Measurements from ENCODE around the gene GJA3.

GJA3 gene

DNA sequence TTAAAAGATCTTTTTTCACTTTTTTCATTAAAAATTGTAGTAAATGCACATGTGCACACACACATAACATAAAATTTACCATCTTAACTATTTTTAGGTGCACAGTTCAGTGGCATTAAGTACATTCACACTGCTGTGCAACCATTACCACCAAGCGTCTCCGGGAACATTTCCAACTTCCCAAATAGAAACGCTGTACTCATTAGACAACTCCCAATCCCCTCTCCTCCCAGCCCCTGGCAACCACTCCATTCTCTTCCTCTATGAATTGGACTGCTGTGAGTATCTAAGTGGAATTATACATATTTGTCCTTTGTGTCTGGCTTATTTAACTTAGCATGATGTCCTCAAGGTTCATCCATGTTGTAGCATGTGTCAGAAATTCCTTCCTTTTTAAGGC, 20.3 kb upstream of the GJA3 start:
- TF ChIP-seq, protein P1, sequence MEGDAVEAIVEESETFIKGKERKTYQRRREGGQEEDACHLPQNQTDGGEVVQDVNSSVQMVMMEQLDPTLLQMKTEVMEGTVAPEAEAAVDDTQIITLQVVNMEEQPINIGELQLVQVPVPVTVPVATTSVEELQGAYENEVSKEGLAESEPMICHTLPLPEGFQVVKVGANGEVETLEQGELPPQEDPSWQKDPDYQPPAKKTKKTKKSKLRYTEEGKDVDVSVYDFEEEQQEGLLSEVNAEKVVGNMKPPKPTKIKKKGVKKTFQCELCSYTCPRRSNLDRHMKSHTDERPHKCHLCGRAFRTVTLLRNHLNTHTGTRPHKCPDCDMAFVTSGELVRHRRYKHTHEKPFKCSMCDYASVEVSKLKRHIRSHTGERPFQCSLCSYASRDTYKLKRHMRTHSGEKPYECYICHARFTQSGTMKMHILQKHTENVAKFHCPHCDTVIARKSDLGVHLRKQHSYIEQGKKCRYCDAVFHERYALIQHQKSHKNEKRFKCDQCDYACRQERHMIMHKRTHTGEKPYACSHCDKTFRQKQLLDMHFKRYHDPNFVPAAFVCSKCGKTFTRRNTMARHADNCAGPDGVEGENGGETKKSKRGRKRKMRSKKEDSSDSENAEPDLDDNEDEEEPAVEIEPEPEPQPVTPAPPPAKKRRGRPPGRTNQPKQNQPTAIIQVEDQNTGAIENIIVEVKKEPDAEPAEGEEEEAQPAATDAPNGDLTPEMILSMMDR (IDR thresholded peaks at IDR 0.05; ENCODE audit: insufficient read depth, missing control alignments): no peak
- DNase-seq (ENCODE audit: insufficient read length, low spot score) (no peak), FAIRE-seq (no peak)

DNA sequence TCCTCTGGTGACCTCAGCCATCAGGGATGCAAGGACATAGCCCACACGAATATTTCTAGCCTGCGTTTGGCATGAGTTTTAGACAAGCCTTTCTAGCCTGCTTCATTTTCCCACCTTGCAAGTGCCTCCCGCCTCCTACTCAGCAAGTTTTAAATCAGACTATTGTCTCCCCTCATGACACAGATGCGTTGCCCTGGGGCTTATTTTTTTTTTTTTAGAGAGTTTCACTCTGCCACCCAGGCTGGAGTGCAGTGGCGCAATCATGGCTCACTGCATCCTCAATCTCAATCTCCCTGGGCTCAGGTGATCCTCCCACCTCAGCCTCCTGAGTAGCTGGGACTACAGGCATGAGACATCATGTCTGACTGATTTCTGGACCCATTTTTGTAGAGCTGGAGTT, 17.3 kb upstream of the GJA3 start:
- TF ChIP-seq, protein P1 (IDR thresholded peaks at IDR 0.05; ENCODE audit: insufficient read depth, missing control alignments): no peak
- DNase-seq (ENCODE audit: insufficient read length, low spot score) (no peak), FAIRE-seq (no peak)

DNA sequence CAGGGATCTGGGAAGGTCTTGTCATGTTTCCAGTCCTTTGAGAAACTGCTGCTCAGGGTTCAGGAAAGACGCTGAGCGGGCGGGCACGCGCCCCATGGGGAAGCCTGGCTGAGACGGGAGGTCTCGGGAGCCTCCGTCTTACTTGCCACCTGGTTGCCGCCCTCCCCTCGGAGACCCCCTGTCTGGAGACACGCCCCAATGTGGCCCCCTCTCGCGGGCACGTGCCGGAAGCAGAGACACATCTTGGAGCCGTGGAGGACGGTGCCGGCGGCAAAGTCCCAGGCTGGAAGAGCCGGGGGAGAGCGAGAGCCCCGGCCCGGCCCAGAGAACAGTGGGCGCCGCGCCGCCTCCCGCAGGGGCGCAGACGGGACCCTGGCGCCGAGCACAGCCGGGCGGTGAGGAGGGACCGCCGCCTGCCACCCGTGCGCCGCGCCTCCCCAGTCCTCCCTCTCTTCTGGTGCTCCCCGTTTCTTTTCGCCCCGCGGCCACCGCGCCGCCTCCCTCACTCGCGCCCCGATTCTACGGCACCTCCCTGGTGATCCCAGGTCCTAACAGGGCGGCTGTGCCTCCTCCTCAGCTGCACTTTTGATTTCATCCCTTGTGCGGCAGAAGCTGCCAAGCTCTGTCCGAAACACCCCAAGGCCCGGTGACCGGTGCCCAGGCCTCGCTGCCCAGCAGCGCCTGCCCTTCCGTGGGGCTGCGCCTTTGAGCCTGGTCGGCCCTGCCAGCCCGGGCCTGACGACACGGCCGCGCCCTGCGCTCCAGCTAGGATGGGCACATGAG, 16.4 kb upstream of the GJA3 start:
- FAIRE-seq: no peak
- DNase-seq (ENCODE audit: insufficient read length, low spot score): no peak
- TF ChIP-seq, protein P1 (IDR thresholded peaks at IDR 0.05; ENCODE audit: insufficient read depth, missing control alignments): no peak

DNA sequence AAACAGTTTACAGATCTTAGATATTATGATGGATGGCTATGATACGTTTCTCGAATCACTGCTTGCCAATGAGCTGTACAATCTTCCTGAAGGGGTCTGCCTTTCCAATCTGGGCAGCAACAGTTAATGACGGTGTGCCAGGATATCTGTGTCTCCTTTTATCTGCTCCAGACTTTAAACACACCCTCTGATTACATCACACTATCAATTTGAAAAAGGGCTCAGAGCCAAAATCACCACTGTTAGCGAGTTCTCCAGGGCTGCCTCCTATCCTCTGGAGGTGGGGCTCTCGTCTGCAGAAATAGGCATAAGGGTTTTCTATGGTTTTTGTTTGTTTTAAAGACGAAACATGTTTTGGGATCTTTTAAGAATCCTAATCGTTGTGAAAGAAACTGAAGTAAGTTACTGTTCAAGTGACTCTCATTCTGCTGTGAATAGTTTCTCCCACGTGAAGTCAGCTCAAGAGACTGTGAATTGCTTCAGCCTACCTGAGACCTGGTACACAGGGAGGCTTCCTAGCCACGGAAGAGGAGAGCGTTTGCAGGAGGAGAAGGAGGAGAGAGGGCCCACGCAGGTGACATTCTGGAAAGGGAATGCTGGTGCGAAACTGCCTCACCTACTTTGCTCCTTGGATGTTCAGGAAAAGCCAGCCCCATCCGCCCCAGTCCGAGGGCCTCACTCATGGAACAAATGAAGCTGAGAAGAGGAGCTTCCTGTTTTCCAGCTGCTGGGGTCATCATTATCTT, 15.2 kb upstream of the GJA3 start:
- DNase-seq (ENCODE audit: insufficient read length, low spot score) (no peak), FAIRE-seq (no peak)
- TF ChIP-seq, protein P1 (IDR thresholded peaks at IDR 0.05; ENCODE audit: insufficient read depth, missing control alignments): no peak

DNA sequence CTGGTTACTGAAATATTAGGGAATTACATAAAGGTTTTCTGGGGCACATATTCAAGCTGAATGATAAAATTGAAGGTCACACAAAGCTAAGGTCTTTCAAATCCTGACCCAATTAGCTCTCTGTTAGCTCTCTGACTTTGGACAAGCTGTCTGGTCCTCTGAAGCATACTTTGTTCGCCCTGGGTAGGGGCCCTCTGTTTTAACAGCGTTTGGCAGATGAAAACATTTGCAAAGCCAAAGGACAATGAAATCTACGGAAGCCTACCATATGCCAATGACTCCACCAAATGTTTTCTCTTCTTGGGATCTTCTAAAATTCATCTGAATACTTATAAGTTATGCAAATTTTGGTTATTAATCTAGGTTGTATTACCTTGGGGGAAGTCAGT, 14.5 kb upstream of the GJA3 start:
- TF ChIP-seq, protein P1 (IDR thresholded peaks at IDR 0.05; ENCODE audit: insufficient read depth, missing control alignments): no peak
- DNase-seq (ENCODE audit: insufficient read length, low spot score) (no peak), FAIRE-seq (no peak)

DNA sequence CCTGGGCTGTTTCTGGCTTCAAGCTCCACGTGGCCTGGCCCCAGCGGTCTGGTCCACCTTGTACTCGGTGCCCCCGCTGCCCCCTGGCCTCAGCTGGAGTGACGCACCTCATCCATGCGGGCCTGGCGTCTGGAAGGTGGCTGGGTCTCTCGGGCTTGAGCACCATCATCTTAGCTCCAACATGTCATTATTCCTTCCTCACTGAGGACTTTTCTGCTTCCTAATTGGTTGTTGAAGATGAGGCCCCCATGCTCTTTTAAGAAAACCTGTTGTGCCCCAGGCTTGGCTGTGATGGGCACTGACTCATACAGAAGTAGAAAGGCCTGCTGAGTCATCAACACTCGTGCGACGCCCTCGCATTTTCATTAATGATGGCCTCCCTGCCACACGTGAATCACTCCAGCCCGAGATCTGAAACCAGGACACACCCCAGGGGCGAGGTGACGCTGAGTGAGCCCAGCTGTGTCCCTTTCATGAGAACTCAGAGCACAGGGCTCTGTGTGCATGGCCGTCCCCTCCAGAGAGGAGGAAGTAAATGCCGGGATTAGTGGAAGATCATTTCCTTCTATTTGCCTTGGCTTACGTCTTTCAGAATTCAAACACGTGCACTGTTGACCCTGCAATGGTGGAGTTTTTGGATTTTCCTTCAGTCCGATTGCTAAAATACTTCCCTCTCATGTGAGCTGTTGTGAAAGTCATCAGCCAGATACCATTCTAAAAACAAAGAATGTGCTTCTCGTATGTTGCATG, 14.0 kb upstream of the GJA3 start:
- FAIRE-seq (no peak), DNase-seq (ENCODE audit: insufficient read length, low spot score) (no peak)
- TF ChIP-seq, protein P1 (IDR thresholded peaks at IDR 0.05; ENCODE audit: insufficient read depth, missing control alignments): no peak
